ENCODE measurements around the gene CALR3.
"Not testable (repeated sequence)": the region's sequence is repeated elsewhere in the genome, so short reads cannot be mapped to it uniquely, and the experiment has no call there.

CALR3 gene

DNA sequence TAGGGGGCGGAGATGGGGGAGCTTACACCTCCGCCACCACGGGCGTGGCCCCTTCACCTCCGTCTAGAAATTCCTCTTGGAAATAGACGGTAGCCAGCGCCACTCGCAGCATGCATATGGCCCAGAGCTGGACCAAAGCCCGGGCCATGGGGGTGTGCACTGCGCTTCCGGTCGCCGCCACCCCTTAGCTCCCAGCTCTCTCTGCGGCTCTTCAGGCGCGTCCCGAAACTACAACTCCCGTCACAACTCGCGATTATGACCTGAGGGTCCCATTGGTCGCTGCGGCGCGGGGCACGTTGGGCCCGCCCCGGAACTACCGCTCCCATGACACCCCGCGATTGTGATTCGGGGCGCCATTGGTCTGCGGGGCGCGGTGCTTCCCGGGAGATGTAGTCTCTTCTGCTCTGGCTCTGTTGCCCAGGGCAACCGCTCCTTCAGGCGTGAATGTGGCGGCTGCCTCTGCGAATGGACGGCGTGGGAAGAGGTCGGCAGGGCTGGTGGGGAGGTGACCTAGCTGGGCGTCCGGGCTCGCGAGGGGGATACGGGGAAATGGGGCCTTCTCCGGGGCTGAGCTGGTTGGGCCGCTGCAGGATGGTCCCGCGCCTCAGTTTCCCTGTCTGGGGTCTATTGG, at the start of gene CALR3, which contains the start of gene C19orf44:
CALR3 (minus strand) TSS at position 186 of the 631 bp plus-strand sequence; CDS start at position 148, 38 bp downstream.
C19orf44 (plus strand) TSS at position 413 of the 631 bp plus-strand sequence. CDS start 4,399 bp downstream, outside the sequence.
- H3K27ac ChIP-seq: no peak within 1 kb of the TSS
- peak; percentile 87 for DNase-seq (ENCODE audit: low read depth, low spot score)

GRCh38 chr19:16544473-16545231, 48.7 kb upstream of the CALR3 start:
- no peak overlapping the region for H3K27ac ChIP-seq
- DNase-seq (ENCODE audit: low read depth, low spot score): no peak

DNA sequence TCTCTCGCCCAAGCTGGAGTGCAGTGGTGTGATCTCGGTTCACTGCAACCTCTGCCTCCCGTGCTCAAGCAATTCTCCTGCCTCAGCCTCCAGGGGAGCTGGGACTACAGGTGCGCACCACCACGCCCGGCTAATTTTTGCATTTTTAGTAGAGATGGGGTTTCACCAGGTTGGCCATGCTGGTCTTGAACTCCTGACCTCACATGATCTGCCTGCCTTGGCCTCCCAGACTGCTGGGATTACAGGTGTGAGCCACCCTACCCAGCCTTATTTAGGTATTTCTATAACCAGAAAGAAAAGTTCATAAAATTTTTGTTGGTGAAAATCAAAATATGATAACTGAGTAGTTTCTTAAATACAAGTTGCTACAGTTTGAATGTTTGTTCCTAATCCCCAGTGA, 47.8 kb upstream of the CALR3 start:
- not testable (repeated sequence) for H3K27ac ChIP-seq; DNase-seq (ENCODE audit: low read depth, low spot score)

GRCh38 chr19:16542910-16543472, 47.0 kb upstream of the CALR3 start:
- peak overlapping the region; percentile 72 for H3K27ac ChIP-seq
- no peak for DNase-seq (ENCODE audit: low read depth, low spot score)

DNA sequence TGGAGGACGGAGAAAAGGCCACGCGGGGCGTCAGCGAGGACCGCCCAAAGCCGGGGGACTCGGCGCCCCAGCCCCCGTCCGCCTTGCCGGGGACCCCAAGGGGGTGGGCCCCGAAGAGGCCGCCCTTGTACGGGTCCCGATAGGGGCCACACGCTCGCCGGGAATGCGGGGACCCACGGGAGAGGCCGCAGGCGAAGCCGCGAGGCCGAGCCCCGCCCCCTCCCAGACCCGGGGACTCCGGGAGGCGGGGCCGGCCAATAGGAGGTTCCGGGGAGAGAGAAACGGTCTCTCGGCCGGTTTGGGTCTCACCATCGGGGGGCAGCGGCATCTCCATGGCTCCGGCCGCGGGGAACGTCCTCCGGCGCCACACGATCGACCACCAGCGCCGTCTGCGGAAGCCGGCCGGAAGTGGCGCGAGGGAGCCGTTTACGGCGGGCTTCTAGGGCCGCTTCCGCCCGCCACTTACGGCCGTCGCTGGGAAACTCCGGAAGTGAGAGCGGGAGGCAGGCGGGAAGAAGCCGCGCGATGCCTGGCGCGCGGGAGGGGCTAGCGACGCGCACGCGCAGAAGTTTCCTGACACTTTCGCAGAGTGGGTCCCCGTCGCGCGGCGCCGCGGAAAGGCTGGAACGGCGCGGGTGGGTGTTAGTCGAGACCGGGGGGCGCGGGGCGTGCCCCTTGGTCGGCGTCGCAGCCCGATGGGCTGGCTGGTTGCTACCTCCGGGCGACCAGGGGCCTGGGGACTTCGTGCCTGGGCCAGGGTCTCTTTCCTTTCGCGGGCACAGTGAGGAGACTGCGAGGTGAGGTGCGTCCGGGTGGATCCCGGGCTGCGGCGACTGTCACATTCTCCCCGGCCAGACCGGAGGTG, 46.3 kb upstream of the CALR3 start, which contains the start of gene CHERP:
CHERP (minus strand) TSS at position 393 of the 865 bp plus-strand sequence; CDS start at position 334, 59 bp downstream.
- peak; percentile 54 for DNase-seq (ENCODE audit: low read depth, low spot score)
- peak within 1 kb of the TSS; percentile 72 for H3K27ac ChIP-seq

DNA sequence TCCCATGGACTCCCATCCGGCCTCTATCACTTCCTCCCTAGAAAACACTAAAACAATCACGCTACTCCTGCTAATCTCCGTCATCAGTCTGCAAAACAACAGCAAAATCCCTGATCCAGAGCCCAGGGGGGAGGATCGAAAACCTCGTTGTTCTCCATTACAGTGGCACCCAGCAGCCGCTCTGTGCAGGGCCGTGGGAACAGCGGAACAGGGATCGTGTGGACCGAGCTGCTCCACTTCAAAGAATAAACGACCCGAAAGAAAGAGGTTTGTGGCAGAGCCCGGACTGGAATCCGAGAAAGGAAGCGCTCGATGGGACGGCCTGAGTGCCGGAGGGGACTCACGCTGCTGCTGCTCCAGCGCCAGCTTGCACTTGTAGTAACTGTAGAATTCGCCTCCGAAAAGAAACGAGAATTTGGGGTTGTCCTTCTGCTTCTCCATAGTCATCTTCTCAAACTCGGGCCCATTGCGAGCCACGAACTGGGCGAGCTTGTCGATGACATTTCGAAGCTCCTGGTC, 45.6 kb upstream of the CALR3 start:
- peak overlapping the region; percentile 72 for H3K27ac ChIP-seq
- DNase-seq (ENCODE audit: low read depth, low spot score): no peak

DNA sequence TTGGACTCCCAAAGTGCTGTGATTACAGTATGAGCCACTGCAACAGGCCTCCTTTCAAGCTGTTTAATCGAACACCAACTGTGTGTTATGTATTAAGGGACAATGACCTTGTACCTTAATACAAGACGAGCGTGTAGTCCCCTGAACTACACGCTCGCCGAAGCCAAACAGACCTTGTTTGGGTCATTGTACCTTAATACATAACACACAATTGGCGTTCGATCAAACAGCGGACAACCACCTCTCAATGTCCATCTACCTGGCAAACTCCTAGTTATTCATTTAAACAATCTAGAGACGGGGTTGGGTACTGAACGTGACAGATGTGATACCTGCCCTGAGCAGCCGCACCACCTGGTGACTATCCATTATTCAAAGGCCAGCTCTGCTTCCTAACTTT, 45.0 kb upstream of the CALR3 start:
- DNase-seq (ENCODE audit: low read depth, low spot score): no peak
- peak overlapping the region; percentile 72 for H3K27ac ChIP-seq

GRCh38 chr19:16537111-16537510, 41.1 kb upstream of the CALR3 start:
- no peak for DNase-seq (ENCODE audit: low read depth, low spot score)
- no peak overlapping the region for H3K27ac ChIP-seq

- no peak for DNase-seq (ENCODE audit: low read depth, low spot score)
- H3K27ac ChIP-seq: no peak overlapping the region
These were observed 40.2 kb upstream of the CALR3 start for GRCh38 chr19:16536130-16536529.

GRCh38 chr19:16535381-16535780, 39.4 kb upstream of the CALR3 start:
- H3K27ac ChIP-seq: no peak overlapping the region
- DNase-seq (ENCODE audit: low read depth, low spot score): no peak

DNA sequence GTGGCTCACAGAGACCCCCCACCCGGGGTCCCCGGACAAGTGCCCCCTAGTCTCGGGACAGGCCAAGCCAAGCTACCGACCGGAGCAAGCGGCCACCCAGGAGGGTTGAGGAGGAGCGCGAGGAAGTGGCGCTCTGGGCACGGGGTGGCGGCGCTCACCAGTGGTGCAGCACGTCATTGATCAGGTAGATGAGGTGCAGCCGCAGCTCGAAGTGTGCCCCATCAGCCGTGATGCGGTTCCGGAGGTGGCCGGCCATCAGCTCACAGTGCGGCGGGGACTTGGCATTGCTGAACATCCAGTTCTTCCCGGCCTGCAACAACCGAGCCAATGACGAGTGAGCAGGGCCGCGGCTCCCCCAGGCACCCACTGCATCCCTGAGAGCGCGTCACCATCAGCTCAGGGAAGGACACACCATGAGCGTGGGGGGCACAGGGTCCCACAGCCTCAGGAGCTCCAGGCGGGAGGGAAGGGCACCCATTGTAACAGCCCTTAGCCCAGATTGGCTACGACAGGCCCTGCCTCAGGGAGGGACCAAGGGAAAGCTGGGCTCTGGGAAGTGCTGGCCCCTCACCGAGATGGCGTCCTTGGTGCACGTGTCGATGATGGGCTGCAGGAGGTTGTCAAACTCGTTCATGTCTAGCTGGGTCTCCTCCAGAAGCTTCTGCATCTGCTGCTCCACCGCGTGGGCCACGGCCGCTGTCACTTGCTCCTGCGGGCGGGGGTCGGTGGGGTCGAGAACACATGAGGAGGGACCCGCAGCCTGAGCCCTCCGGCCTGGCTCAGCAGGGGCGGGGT, 36.7 kb upstream of the CALR3 start:
- DNase-seq (ENCODE audit: low read depth, low spot score): no peak
- H3K27ac ChIP-seq: no peak overlapping the region

GRCh38 chr19:16531380-16531669, 35.4 kb upstream of the CALR3 start:
- no peak for DNase-seq (ENCODE audit: low read depth, low spot score)
- H3K27ac ChIP-seq: no peak overlapping the region

GRCh38 chr19:16530540-16531379, 34.8 kb upstream of the CALR3 start:
- DNase-seq (ENCODE audit: low read depth, low spot score): no peak
- H3K27ac ChIP-seq: no peak overlapping the region

- no peak for DNase-seq (ENCODE audit: low read depth, low spot score)
- no peak overlapping the region for H3K27ac ChIP-seq
These were observed 33.6 kb upstream of the CALR3 start for GRCh38 chr19:16529466-16530144.

DNA sequence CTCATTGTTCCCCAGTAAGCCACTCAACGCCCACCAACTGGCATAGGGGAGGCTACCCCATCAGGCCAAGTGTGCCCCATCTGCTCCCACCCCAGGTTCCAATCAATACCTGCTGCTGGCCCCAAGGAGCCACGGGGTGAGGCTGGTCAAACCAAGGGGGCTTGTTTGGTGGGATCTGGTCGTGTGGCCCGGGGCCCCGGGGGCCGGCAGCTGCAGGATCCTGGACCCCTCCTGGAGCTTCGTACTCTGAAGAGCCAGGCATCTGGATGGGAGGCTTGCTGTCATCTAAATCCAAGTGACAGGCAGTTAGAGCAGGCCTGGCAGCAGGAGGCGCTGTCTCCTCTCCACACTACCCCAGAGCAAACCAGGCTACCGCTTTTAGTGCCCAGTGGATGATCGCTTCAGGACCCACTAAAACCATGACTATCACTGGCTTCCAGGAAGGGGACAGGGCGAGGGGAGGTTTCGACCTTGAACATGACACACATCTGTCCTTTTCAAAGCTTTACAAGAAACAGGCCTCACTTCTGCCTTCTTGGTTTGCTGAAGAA, 32.1 kb upstream of the CALR3 start:
- peak overlapping the region; percentile 35 for H3K27ac ChIP-seq
- DNase-seq (ENCODE audit: low read depth, low spot score): no peak

DNA sequence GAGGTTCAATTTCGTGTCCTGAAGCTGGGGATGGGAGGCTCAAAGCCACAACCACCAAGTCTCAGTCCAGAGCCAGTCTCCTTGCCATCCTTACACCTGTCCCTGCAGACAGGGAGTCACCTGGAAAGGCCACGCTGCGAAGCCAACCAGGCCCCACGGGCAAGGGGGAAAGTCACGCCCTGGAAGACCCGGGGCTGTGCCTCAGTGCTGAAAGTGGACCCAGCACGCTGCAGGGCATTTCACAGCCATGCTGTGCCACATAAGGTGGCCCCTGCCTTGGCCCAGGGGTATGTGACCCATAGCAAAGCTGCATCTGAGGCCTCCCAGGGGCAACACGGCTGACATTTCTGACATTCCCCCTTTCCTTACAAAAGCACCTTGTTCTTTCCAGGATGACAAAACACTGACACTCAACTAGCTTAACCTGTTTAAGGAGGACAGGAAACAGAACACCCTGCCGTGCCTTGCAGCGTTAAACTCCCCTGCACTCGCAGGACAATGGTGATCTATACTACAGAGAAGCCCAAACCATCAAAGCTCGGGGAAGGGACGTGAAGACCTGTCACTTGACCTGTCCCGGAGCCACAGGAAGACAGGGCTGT, 31.5 kb upstream of the CALR3 start:
- no peak for DNase-seq (ENCODE audit: low read depth, low spot score)
- H3K27ac ChIP-seq: peak overlapping the region; percentile 35

DNA sequence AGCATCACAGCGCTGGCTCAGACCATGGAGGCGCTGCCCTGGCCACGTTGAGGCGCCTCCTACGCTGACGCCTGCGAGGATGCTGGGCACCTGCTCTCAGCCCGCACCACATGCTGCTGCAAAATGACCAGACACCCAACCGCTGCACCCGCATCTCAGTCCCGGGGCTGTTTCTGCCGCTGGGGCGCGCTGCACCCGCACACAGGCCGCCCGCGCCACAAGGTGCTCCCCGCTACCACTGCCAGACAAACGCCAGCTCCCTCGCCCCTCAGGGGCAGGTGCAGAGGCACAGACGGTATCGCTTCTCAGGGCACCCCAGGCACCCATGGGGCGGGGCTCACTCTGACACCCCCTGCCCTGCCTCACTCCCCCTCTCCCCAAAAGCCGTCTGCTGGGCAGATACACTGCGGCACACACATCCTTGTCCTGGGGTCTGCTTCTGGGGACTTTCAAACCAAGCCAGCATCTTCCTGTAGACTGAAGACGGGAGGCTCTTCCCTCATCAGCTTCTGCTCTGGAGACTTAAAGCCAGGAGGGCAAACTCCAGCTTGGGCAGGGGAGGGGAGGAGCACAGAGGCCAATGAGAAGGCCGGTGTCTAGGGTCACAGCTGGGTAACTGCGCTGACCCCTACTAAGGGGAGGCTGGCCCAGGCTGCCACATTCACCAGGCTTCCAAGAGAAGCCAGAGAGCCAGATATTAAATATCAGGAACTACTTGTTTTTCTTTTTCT, 29.9 kb upstream of the CALR3 start:
- no peak for DNase-seq (ENCODE audit: low read depth, low spot score)
- no peak overlapping the region for H3K27ac ChIP-seq

All from epithelial cell of prostate (primary cell).